GM10266 (cell line): ENCODE data around the gene ST8SIA5.

Experiments used
- DNase-seq: peaks from one replicate; pipeline ENCODE4 v3.0.0; 2012; ENCODE audit errors: extremely low spot score
- TF ChIP-seq, protein P1 (sequence below): IDR thresholded peaks from 2 replicates; pipeline ENCODE4 v1.5.1; 2012; ENCODE audit warnings: mild to moderate bottlenecking, low read depth; ENCODE audit not compliant: control insufficient read depth, insufficient read depth; ENCODE audit errors: missing control alignments

The ST8SIA5 gene

DNA sequence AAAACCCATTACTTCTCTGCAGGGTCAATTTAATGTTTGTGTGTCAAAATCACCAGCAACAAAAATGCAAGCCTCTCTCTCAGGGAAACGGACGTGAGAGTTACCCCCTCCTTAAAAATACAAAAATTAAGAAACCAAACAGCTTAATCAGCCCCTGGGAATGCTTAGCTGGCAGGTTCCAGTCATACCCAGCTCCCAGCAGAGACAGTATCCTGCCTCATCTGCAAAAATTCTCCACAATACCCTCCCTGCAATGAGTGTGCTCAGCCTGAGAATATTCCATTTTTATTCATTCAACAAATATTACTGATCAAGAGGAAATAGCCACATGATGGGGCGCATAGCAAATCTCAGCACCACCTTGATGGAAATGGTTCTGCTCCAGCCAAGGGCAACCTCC lies 36.3 kb downstream of the ST8SIA5 start:
- no peak for DNase-seq
- TF ChIP-seq, protein P1, sequence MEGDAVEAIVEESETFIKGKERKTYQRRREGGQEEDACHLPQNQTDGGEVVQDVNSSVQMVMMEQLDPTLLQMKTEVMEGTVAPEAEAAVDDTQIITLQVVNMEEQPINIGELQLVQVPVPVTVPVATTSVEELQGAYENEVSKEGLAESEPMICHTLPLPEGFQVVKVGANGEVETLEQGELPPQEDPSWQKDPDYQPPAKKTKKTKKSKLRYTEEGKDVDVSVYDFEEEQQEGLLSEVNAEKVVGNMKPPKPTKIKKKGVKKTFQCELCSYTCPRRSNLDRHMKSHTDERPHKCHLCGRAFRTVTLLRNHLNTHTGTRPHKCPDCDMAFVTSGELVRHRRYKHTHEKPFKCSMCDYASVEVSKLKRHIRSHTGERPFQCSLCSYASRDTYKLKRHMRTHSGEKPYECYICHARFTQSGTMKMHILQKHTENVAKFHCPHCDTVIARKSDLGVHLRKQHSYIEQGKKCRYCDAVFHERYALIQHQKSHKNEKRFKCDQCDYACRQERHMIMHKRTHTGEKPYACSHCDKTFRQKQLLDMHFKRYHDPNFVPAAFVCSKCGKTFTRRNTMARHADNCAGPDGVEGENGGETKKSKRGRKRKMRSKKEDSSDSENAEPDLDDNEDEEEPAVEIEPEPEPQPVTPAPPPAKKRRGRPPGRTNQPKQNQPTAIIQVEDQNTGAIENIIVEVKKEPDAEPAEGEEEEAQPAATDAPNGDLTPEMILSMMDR, result no peak

DNA sequence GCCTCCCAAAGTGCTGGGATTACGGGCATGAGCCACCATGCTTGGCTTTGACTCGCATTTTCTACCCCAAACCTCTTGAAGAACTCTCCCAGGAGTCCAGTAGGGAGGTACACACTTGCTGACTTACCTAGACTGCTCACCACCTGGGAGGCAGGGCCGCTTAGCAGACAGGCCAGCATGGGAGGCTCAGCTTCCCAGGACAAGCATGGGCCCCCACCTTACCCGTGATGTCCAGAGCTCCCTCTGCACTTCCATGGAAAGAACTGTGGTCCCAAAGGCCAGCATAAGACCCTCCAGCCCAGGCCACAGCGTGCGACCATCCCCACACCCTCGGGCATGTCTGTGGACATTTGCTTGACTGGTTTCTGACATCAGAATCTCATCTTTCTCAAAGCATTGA lies 36.8 kb downstream of the ST8SIA5 start:
- TF ChIP-seq, protein P1, result no peak
- no peak for DNase-seq

DNA sequence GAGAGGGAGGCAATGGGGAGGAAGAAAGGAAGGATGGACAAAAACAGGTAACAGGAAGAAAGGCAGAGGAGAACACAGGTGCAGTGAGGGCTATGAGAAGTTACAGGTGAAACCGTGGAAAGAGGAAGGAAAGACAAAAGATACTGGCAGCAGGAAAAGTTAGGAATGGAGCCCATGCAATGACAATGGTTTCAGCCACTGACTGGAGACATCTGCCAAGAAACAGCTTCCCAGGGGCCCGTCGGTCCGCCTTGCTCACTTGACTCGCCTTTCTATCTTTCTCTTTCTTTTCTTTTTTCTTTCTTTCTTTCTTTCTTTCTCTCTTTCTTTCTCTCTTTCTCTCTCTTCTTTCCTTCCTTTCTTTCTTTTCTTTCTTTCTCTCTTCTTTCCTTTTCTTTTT lies 37.5 kb downstream of the ST8SIA5 start:
- TF ChIP-seq, protein P1, result no peak

DNA sequence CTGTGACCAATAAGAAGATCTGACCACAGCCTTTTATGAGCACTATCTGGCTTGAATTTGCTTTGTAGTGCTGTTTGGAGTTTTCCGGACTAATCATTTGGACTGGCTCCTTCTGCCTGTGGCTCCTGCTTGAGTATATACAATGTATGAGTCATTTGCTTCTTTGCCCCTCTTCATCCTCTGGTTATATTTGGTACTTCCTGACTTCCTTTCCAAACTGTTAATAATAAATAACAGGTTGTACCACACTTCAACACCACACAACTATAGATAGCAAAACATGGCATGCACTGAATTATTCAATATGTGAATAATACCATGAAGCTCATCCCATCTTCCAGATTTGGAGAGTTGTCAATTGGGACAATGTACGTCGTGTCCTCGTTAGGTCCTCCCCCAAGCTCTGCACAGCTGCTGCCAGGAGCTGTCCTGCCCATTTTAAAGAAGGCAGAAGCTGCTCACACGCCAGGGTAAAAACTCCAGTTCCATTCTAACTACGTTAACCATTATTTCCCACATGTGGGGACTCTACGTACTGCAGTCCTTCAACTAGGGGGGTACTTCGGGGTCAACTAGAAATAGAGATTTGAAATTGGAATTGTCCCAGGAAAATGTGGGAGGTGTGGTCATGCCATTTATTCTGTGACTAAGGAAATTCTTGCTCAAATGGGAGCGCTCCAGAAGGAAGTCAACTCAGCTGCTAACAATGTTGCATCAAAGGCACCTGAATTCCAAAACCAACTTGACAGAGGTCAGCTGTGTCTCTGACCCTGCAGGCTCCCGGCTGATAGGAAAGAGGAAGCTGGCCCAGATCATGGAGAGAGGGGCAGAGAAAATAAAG lies 38.1 kb downstream of the ST8SIA5 start:
- DNase-seq, result no peak
- TF ChIP-seq, protein P1, result no peak

More for the DNA sequence above, 37.5 kb downstream of the ST8SIA5 start:
- no peak for DNase-seq

DNA sequence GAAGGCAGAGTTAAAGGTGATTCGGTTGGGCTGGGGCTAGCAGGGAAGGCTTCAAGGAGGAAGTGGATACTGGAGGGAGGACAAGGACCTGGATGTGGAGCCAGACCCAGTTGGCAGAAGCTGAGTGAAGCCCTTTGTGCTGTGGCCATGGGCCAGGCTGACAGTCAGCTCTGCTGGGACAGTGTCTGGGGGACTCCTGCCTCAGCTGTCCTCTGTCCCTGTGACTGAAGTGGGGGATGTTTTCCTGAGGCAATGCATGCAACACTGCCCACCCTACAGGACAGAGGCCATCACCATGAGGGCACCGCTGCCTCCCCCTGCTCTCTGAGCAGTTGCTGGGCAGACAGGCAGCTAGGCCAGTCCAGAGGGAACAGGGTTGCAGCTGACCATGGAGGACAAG lies 40.0 kb downstream of the ST8SIA5 start:
- DNase-seq, result no peak
- TF ChIP-seq, protein P1, result no peak

DNA sequence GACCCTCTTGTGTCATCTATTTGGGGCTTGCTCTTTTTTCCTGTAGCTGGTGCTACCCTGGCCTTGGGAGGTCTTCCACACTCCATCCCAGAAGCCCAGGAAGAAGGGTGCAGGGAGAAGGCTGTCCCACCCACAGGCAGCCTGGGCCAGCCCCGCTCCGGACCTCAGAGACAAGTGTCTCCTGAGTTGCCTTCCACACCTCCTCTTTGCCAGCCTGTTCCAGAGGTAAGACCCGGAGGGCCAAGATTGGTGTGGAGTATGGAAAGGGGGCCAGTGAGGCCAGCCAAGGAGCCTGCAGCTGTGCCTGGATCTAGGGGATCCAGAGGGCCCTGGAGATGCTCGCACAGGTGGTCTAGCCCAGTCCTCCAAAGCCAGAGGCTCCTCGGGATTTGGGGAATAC lies 40.5 kb downstream of the ST8SIA5 start:
- no peak for DNase-seq
- TF ChIP-seq, protein P1, result no peak

DNA sequence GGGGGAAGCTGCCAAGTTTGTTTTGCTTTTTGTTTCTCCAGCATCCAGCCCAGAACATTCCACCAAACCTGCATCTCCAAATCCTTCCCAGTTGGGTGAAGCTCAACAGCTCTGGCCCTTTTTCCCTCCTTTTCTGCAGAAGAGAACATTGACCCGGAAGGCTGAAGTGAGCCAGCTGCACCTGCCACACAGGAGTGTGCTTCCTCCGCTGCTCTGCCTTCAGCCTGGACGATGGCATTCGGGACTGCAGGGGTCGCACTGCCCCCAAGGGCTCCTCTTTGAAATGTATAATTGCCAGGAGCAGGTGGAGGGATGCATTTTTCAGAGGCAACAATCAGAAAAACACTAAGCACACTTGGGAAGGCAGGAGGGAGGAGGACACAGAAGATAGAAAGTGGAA lies 41.8 kb downstream of the ST8SIA5 start:
- DNase-seq, result no peak
- TF ChIP-seq, protein P1, result no peak
